ENCODE data around the gene BCLAF1. TPM values are rescaled to one million over a fixed set of nuclear protein-coding genes. Genes with fewer than 3 reads are reported as not detected.
"Not testable (repeated sequence)": the region's sequence is repeated elsewhere in the genome, so short reads cannot be mapped to it uniquely, and the experiment has no call there.

The BCLAF1 gene
- total RNA-seq, 4 donors from 2014 or later = 73.2 to 119 (median 93.9) TPM

DNA sequence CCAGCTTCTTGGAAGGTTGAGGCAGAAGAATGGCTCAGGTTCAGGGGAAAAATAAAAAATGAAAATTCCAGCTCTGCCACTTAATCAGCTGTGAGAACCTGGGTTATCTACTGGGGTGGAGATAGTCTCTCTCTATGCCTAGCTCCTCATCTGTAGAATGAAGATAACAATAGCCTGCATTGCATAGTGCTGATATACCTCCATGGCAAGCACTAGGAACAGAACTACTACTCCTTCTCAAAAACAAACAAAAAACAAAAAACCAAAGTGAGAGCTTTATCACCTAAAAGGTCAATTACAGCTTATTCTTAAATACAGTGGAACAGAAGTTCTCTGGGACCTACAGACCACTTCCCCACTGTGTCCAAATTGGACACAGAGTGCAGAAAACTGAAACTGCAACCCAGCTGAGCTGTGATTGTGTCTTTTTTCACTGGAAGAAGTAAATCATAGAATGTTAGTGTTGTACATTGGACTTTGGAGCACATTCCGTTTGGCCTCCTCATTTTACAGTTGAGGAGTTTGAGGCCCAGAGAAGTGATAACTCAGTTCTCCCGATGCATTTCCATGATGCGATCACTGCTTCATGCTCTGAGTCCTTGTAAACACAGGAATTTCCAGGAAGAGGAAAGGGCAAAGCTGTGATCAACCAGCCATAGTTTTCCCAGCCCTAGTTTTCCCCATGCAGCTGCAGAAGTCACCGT is 62.8 kb downstream of the BCLAF1 start:
- no peak for DNase-seq
- no peaks in the 10 kb centered on the region for H3K36me3 ChIP-seq
- TF ChIP-seq POLR2A (IDR thresholded peaks at IDR 0.05) = no peak
- peaks cover 0 to 13% (median 0%) of the 10 kb centered on the region in 3 donors for H3K4me1 ChIP-seq
- H3K27me3 ChIP-seq = no peaks in the 10 kb centered on the region
- no peak overlapping the region for H3K27ac ChIP-seq
- intact Hi-C loops (cut with DNase I) = no loop called here
- 90 to 94% methylated on average over 4 of the region's 4 CpGs for WGBS, 2 donors
- peak overlapping the region; percentile 9 to 56 (median 29) for H3K4me3 ChIP-seq
- H3K9me3 ChIP-seq = no peaks in the 10 kb centered on the region

DNA sequence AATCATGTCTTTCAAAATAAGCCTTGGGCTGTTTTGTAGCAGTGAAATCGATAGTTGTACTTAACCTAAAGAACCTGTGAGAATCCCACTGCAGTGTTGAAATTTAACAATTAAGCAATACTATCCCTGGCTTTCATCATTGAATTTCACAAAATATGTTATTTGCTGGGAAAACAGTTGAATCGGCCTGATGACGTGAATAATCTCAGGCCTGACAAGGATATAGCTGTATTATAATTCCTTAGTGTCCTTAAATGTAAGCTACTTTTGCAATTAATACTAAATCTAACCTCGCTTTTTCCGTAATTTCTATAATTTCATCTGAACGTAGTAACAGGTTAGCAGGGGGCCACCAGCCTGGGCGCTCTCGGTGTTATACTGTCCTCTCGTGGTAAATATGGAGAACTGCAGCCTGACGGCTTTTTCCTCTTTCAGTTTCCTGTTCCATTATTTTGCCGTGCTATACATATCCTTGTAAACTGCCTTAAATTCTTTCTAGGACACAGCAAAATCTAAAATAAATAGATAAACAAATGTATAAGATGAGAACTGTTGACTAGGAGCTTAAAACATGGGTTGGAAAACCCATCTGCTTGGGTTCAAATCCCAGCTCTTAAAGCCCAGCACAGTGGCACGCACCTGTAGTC is 63.5 kb downstream of the BCLAF1 start:
- Histone ChIP-seq H3K9me3 (no peaks in the 10 kb centered on the region), H3K4me1 (peaks cover 0 to 13% (median 0%) of the 10 kb centered on the region in 3 donors), H3K36me3 (no peaks in the 10 kb centered on the region), H3K27me3 (no peaks in the 10 kb centered on the region), H3K27ac (no peak overlapping the region), H3K4me3 (peak overlapping the region; percentile 9 to 56 (median 29))
- TF ChIP-seq, protein P1, sequence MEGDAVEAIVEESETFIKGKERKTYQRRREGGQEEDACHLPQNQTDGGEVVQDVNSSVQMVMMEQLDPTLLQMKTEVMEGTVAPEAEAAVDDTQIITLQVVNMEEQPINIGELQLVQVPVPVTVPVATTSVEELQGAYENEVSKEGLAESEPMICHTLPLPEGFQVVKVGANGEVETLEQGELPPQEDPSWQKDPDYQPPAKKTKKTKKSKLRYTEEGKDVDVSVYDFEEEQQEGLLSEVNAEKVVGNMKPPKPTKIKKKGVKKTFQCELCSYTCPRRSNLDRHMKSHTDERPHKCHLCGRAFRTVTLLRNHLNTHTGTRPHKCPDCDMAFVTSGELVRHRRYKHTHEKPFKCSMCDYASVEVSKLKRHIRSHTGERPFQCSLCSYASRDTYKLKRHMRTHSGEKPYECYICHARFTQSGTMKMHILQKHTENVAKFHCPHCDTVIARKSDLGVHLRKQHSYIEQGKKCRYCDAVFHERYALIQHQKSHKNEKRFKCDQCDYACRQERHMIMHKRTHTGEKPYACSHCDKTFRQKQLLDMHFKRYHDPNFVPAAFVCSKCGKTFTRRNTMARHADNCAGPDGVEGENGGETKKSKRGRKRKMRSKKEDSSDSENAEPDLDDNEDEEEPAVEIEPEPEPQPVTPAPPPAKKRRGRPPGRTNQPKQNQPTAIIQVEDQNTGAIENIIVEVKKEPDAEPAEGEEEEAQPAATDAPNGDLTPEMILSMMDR (IDR thresholded peaks at IDR 0.05) = peak; percentile 95 to 100 (median 100)
- no peak for TF ChIP-seq POLR2A (IDR thresholded peaks at IDR 0.05)
- no peak for DNase-seq
- 17 to 23% methylated on average over 12 of the region's 12 CpGs for WGBS, 2 donors
- intact Hi-C loops (cut with DNase I) = no loop called here

DNA sequence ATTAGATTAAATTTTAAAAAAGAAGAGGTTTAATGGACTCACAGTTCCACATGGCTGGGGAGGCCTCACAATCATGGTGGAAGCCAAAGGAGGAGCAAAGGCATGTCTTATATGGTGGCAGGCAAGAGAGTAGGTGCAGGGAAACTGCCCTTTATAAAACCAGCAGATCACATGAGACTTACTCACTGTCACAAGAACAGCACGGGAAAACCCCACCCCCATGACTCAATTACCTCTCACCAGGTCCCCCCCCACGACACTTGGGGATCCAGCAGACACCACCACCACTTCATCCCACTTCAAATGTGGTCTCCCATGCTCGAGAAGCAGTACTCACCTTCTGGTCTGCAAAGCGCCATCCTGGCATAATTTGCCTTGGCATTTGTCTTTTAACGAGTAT is 64.2 kb downstream of the BCLAF1 start:
- Histone ChIP-seq H3K27ac (no peak overlapping the region), H3K4me3 (no peak overlapping the region), H3K9me3 (no peaks in the 10 kb centered on the region), H3K27me3 (no peaks in the 10 kb centered on the region), H3K36me3 (no peaks in the 10 kb centered on the region), H3K4me1 (peaks cover 0 to 13% (median 0%) of the 10 kb centered on the region in 3 donors)
- DNase-seq = no peak
- TF ChIP-seq, protein P1 (IDR thresholded peaks at IDR 0.05) = no peak
- TF ChIP-seq POLR2A (IDR thresholded peaks at IDR 0.05) = no peak
- WGBS, 2 donors = 58 to 61% methylated on average over 5 of the region's 5 CpGs
- intact Hi-C loops (cut with DNase I) = no loop called here

DNA sequence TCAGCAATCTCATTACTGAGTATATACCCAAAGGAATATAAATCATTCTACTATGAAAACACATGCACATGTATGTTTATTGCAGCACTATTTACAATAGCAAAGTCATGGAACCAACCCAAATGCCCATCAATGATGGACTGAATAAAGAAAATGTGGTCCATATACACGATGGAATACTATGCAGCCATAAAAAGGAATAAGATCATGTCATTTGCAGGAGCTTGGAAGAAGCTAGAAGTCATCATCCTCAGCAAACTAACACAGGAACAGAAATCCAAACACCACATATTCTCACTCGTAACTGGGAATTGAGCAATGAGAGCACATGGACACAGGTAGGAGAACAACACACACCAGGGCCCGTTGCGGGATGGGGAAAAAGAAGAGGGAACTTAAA is 64.7 kb downstream of the BCLAF1 start:
- 87 to 94% methylated on average over 4 of the region's 4 CpGs for WGBS, 2 donors
- DNase-seq, H3K4me3 ChIP-seq, H3K27ac ChIP-seq, H3K27me3 ChIP-seq, H3K9me3 ChIP-seq, H3K36me3 ChIP-seq: not testable (repeated sequence)
- intact Hi-C loops (cut with DNase I) = loop anchor here (5.0 kb wide), 1 partner anchor 688 kb away; no protein-coding TSS in a partner anchor
- H3K4me1 ChIP-seq = peaks cover 0 to 13% (median 0%) of the 10 kb centered on the region in 3 donors

DNA sequence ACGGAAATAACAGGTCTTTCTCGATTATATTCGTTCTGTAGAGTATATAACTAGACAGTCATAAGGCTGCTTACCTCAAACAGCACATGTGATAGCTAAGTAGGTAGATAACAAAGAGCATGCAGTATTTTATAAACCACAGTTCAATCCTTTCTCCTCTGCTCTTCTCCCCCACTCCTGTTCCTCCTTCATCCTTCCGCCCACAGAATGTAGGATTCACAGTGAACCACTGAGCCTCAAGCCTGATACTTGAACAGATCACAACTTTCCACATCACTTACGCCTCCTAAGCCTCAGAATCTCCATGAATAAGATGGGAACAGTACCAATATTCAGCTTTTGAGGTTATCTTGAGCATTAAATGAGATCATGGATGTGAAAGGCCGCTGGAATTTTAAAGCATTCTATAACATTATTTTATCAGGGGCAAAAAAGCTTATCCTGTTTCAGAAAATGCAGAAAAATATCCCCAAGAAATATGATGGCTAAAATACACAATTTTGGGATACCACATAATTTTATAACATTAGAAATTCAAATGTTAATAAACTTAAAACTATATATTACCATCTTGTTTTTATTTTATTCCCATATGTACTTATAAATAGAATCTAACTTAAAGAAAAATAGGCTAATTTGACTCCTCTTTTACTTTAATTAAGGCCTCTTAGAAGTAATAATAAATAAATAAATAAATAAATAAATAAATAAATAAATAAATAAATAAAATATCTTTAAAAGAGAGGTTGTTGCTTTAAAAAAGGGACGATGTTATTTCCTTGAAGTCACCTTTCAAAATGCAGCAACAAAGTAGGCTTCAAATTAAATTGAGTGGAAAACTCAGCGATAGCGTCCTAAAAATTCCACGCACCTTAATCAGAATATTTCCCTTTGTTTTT is 72.9 kb downstream of the BCLAF1 start:
- DNase-seq = no peak
- no peak overlapping the region for H3K4me3 ChIP-seq
- no peaks in the 10 kb centered on the region for H3K36me3 ChIP-seq
- no peaks in the 10 kb centered on the region for H3K9me3 ChIP-seq
- H3K27me3 ChIP-seq = no peaks in the 10 kb centered on the region
- 81 to 84% methylated on average over 10 of the region's 10 CpGs for WGBS, 2 donors
- TF ChIP-seq POLR2A (IDR thresholded peaks at IDR 0.05) = no peak
- TF ChIP-seq, protein P1 (IDR thresholded peaks at IDR 0.05) = no peak
- H3K4me1 ChIP-seq = no peaks in the 10 kb centered on the region
- intact Hi-C loops (cut with DNase I) = no loop called here
- no peak overlapping the region for H3K27ac ChIP-seq
